Measurements from ENCODE around the gene RRP1B.

GRCh38 chr21:43727519-43728153 lies 68.3 kb downstream of the RRP1B start:
- TF ChIP-seq POLR2A (IDR thresholded peaks at IDR 0.05; ENCODE audit: low read length) (no peak), GATA1 (IDR thresholded peaks at IDR 0.05; ENCODE audit: low read depth, low read length) (no peak)
